ENCODE data around the gene SLC39A8. TPM values are rescaled to one million over a fixed set of nuclear protein-coding genes. Genes with fewer than 3 reads are reported as not detected.
A peak's percentile ranks its signal among the peaks of the same experiment; 100 is the strongest.
"Not testable (repeated sequence)": the region's sequence is repeated elsewhere in the genome, so short reads cannot be mapped to it uniquely, and the experiment has no call there.

The SLC39A8 gene
- total RNA-seq, 3 donors from 2014 or later, result 49.4 to 55.2 (median 55.0) TPM

DNA sequence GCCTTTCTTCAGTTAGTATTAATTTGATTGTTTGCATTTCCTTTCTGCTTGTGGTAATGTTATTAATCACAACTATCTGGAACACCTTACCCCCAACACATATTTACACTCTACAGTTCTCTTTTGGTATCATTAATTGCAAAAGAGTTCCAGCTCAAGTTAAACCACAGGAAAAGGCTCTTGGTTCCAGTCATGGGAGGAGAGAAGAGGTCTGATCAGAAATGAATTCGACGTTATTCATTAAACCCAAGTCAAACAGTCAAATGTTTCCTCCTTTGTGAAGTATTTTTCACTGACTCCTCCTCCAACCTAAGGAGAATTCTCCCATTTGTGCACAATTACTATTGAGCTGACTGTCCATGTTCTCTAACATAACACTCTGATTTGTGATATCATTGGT lies 91.4 kb downstream of the SLC39A8 start:
- Mint-ChIP-seq H3K4me1 (ENCODE audit: low read depth) (no peaks in the 10 kb centered on the region), H3K36me3 (ENCODE audit: insufficient read depth) (no peaks in the 10 kb centered on the region), H3K4me3 (no peak overlapping the region), H3K27me3 (ENCODE audit: low read depth) (no peaks in the 10 kb centered on the region), H3K9me3 (no peaks in the 10 kb centered on the region)
- ATAC-seq (no peak), DNase-seq (no peak)

DNA sequence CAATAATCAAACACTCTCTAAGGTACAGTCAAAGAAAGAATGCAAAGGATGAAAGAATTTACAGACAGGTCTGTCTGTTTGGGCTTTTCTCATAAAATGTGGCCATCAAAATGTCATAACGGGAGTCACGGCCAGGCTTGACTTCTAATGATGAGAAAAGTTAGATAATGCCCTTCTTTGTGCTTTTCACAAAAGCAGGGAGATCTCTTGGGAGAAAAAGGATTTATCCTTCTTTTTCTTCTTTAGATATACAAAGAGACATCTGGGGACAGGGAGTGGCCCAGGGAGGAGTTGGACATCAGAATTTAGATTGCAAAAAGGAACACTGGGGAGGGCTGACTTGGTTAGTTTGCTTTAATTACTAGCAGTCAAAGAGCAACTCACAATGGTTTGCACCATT lies 93.1 kb downstream of the SLC39A8 start:
- Mint-ChIP-seq H3K36me3 (ENCODE audit: insufficient read depth) (no peaks in the 10 kb centered on the region), H3K9me3 (no peaks in the 10 kb centered on the region), H3K4me3 (no peak overlapping the region), H3K27me3 (ENCODE audit: low read depth) (no peaks in the 10 kb centered on the region), H3K4me1 (ENCODE audit: low read depth) (no peaks in the 10 kb centered on the region)
- DNase-seq (no peak), ATAC-seq (no peak)

DNA sequence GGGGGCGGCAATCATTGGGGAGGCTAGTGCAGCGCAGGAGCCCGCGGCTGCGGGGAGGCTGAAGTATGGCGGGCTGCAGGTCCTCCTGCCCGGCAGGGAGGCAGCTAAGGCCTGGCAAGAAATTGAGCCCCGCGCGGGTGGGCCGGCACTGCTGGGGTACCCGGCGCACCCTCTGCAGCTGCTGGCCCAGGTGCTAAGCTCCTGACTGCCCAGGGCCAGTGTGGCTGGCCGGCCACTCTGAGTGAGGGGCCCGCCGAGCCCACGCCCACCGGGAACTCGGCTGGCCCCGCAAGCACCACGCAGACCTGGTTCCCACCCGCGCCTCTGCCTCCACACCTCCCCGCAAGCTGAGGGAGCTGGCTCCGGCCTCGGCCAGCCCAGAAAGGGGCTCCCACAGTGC lies 94.9 kb downstream of the SLC39A8 start:
- Mint-ChIP-seq H3K27me3 (ENCODE audit: low read depth) (peaks cover 2% of the 10 kb centered on the region), H3K9me3 (no peaks in the 10 kb centered on the region), H3K4me1 (ENCODE audit: low read depth) (no peaks in the 10 kb centered on the region), H3K36me3 (ENCODE audit: insufficient read depth) (no peaks in the 10 kb centered on the region), H3K4me3 (no peak overlapping the region)
- ATAC-seq (no peak), DNase-seq (no peak)

DNA sequence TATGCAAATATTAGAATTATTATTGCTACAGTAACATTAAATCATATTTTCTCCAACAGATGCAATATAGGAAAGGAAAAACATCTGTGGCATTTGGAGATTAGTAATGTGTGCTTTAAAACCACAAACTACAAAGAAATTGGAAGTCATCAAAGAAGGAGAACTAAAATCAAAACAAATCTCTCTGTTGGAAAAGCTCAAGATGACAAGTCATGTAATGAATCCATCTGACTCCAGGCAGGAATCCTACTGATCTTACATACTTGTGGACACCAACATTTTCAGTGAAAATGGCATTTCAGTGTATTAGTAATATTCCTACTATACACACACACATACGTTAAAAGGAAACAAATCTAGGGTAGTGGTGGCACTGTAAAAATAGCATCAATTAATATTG lies 98.2 kb downstream of the SLC39A8 start:
- Mint-ChIP-seq H3K9me3 (peaks cover 3% of the 10 kb centered on the region), H3K4me1 (ENCODE audit: low read depth) (no peaks in the 10 kb centered on the region), H3K27me3 (ENCODE audit: low read depth) (peaks cover 2% of the 10 kb centered on the region), H3K4me3 (no peak overlapping the region), H3K36me3 (ENCODE audit: insufficient read depth) (no peaks in the 10 kb centered on the region)
- DNase-seq, result no peak
- no peak for ATAC-seq

DNA sequence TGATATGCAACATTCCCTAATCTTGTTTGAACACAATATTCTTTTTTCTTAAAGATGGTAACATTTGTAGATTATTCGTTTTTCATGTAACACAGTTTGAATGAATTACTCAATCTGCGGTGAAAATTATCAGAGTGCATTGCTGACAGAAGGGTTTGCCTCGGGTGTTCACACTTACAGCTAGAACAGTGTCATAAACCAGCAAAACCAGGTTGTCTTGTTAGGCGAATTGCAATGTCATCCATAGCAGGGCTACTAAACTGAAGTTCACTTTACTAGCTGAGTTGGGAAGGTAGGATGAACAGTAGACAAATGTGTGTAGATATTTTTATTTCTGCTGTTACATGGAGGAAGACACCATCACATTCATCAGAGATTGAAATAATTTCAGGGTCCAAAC lies 98.9 kb downstream of the SLC39A8 start:
- H3K4me1 Mint-ChIP-seq (ENCODE audit: low read depth), result no peaks in the 10 kb centered on the region
- no peaks in the 10 kb centered on the region for H3K36me3 Mint-ChIP-seq (ENCODE audit: insufficient read depth)
- H3K27me3 Mint-ChIP-seq (ENCODE audit: low read depth), result peaks cover 2% of the 10 kb centered on the region
- H3K9me3 Mint-ChIP-seq, result peaks cover 3% of the 10 kb centered on the region
- no peak overlapping the region for H3K4me3 Mint-ChIP-seq
- ATAC-seq, result no peak
- DNase-seq, result no peak

DNA sequence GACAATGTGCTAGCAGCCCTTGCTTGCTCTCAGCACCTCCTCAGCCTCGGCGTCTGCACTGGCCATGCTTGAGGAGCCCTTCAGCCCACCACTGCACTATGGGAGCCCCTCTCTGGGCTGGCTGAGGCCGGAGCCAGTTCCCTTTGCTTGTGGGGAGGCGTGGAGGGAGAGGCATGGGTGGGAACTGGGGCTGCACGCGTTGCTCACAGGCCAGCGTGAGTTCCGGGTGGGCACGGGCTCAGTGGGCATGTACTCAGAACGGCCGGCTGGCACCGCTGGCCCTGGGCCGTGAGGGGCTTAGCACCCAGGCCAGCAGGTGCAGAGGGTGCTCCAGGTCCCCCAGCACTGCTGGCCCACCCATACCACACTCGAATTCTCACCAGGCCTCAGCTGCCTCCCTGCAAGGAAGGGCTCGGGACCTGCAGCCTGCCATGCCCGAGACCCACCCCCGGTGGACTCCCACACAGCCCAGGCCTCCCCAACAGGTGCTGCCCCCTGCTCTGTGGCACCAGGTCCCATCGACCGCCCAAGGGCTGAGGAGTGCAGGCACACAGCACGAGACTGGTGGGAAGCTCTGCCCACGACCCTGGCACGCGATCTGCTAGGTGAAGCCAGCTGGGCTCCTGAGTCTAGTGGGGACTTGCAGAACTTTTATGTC lies 100.3 kb downstream of the SLC39A8 start:
- ATAC-seq, result no peak
- no peak overlapping the region for H3K4me3 Mint-ChIP-seq
- peaks cover 3% of the 10 kb centered on the region for H3K9me3 Mint-ChIP-seq
- H3K4me1 Mint-ChIP-seq (ENCODE audit: low read depth), result no peaks in the 10 kb centered on the region
- peaks cover 2% of the 10 kb centered on the region for H3K27me3 Mint-ChIP-seq (ENCODE audit: low read depth)
- no peak for DNase-seq
- H3K36me3 Mint-ChIP-seq (ENCODE audit: insufficient read depth), result no peaks in the 10 kb centered on the region

DNA sequence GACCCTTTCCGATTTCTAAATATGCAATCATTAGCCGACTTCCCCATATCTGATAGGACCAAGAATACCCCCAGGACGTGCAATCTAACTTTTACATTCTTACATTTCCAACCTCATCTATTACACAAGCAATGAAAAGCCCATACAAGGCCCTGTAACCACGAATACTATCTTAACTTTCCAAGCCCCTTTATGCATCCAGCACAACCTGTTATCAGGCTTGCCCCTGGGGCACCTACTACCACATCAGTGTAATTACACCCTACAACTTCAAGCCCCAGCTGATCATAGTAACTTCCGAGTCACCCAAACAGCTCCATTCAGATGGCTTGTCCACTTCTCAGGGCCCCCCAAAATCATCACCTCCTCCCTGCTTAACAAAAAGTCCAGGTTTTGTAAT lies 102.0 kb downstream of the SLC39A8 start:
- not testable (repeated sequence) for H3K4me1 Mint-ChIP-seq (ENCODE audit: low read depth); H3K36me3 Mint-ChIP-seq (ENCODE audit: insufficient read depth); ATAC-seq; H3K4me3 Mint-ChIP-seq; H3K9me3 Mint-ChIP-seq; H3K27me3 Mint-ChIP-seq (ENCODE audit: low read depth); DNase-seq

DNA sequence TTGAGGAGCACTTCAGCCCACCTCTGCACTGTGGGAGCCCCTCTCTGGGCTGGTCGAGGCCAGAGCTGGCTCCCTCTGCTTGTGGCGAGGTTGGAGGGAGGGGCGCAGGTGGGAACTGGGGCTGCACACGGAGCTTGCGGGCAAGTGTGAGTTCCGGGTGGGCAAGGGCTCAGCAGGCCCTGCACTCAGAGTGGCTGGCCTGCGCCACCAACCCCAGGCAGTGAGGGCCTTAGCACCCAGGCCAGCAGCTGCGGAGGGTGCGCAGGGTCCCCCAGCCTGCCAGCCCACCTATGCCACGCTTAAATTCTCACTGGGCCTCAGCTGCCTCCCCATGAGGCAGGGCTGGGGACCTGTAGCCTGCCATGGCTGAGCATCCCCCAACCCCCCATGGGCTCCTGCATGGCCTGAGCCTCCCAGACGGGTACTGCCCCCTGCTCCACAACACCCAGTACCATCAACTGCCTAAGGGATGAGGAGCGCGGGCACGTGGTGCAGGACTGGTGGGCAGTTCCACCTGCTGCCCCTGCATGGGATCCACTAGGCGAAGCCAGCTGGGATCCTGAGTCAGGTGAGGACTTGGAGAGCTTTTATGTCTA lies 110.9 kb downstream of the SLC39A8 start:
- Mint-ChIP-seq H3K27me3 (ENCODE audit: low read depth) (no peaks in the 10 kb centered on the region), H3K36me3 (ENCODE audit: insufficient read depth) (no peaks in the 10 kb centered on the region), H3K4me1 (ENCODE audit: low read depth) (no peaks in the 10 kb centered on the region), H3K9me3 (peaks cover 3% of the 10 kb centered on the region), H3K4me3 (no peak overlapping the region)
- DNase-seq, result no peak
- ATAC-seq, result no peak

DNA sequence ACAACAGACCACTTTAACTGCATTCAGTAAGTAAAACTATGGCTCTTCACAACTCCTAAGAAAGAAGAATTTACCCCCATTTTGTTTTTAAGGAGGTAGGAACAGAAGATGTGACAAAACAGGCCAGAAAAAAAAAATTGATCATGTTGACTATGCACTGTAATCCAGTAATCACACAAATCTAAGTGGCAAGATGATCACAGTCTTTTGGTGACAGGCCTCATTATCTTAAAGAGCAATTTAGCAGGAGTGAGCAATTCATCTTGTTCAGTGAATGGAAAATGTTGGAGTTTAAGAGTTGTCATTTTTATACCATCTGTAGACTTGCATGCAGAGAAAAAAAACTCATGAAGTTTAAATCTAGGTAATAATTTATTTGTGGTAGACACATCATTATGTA lies 115.1 kb downstream of the SLC39A8 start:
- no peaks in the 10 kb centered on the region for H3K36me3 Mint-ChIP-seq (ENCODE audit: insufficient read depth)
- ATAC-seq, result no peak
- H3K27me3 Mint-ChIP-seq (ENCODE audit: low read depth), result peaks cover 1% of the 10 kb centered on the region
- H3K9me3 Mint-ChIP-seq, result peaks cover under 1% of the 10 kb centered on the region
- H3K4me3 Mint-ChIP-seq, result no peak overlapping the region
- no peak for DNase-seq
- H3K4me1 Mint-ChIP-seq (ENCODE audit: low read depth), result no peaks in the 10 kb centered on the region

DNA sequence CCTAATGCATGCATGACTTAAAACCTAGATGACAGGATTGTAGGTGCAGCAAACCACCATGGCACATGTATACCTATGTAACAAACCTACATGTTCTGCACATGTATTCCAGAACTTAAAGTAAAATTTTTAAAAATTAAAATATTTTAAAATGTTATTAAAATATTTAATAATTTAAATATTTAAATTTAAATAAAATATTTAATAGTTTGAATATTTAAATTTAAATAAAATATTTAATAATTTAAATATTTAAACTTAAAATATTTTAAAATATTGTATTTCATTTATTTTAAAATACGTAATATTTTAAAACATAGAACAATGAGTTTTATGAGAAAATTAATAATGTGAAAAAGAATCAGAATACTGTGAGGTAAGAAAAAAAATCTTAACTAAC lies 117.9 kb downstream of the SLC39A8 start:
- Mint-ChIP-seq H3K9me3 (no peaks in the 10 kb centered on the region), H3K4me1 (ENCODE audit: low read depth) (no peaks in the 10 kb centered on the region), H3K27me3 (ENCODE audit: low read depth) (peaks cover 1% of the 10 kb centered on the region), H3K4me3 (no peak overlapping the region), H3K36me3 (ENCODE audit: insufficient read depth) (no peaks in the 10 kb centered on the region)
- DNase-seq (no peak), ATAC-seq (no peak)

DNA sequence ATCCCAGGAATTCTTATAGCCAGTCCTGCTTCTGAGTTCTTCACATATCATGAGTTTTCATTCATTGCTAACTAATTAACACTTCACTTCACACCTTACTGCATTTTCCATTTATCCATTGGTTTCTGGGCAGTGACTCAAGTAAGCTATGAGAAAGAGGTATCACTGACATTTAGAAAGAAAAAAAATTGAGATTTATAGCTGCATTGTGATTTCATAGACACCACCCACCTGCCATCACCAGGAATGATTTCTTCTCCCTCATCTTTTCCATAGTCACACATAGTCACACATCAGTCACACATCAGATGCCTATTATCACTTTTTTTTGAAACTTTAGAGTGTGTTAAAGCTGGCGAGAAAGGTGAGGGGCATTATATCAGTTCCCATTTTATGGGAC lies 121.8 kb downstream of the SLC39A8 start:
- peaks cover 2% of the 10 kb centered on the region for H3K27me3 Mint-ChIP-seq (ENCODE audit: low read depth)
- DNase-seq, result no peak
- no peaks in the 10 kb centered on the region for H3K9me3 Mint-ChIP-seq
- ATAC-seq, result peak in 1 of 2 donors; percentile 18
- H3K4me1 Mint-ChIP-seq (ENCODE audit: low read depth), result no peaks in the 10 kb centered on the region
- no peaks in the 10 kb centered on the region for H3K36me3 Mint-ChIP-seq (ENCODE audit: insufficient read depth)
- no peak overlapping the region for H3K4me3 Mint-ChIP-seq

DNA sequence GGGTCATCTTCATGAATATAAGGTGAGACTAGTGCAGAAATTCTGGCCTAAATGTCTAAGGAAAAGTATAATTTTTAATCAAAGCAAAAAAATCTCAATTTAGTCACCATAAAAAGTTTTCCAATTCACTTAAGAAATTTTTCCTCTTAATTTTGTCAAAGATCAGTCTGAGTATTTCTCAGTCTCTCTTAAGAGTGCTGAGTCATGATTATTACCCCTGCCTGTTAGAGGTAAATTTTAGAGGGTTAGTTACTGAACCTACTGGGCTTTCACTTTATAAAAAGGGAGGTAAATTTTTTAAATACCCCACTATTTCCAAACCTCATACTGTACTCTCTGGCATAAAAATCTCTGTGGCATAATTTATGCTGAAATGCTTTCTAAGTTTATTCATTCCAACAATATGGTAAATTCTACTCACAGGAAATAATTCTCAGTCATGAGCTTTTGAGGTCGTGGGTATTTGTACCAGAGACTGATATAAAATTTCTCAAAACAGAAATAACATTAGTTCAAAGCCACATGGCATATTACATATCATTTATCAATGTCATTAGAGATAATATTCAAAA lies 122.4 kb downstream of the SLC39A8 start:
- Mint-ChIP-seq H3K27me3 (ENCODE audit: low read depth) (peaks cover 2% of the 10 kb centered on the region), H3K36me3 (ENCODE audit: insufficient read depth) (no peaks in the 10 kb centered on the region), H3K9me3 (no peaks in the 10 kb centered on the region), H3K4me1 (ENCODE audit: low read depth) (no peaks in the 10 kb centered on the region), H3K4me3 (no peak overlapping the region)
- no peak for ATAC-seq
- DNase-seq, result no peak

DNA sequence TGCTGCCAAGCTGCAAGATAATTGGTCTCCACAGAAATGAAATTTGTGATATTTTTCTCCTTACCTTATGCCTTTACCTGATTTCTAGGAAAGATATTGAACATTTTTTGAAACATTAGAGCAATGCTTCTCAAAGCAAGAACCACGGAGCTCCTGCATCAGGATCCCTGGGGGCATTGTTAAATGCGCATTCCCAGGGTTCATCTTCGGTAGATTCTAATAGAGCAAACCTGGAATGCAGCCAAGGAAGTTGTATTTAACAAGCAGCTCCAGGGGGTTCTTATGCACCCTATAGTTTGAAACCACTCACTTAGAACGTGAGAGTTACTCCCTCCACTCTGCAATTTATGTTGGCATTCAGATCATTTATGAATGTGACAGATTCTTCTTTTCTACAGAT lies 126.2 kb downstream of the SLC39A8 start:
- DNase-seq (no peak), ATAC-seq (no peak)
- Mint-ChIP-seq H3K27me3 (ENCODE audit: low read depth) (peaks cover 13% of the 10 kb centered on the region), H3K4me3 (no peak overlapping the region), H3K4me1 (ENCODE audit: low read depth) (no peaks in the 10 kb centered on the region), H3K36me3 (ENCODE audit: insufficient read depth) (no peaks in the 10 kb centered on the region), H3K9me3 (no peaks in the 10 kb centered on the region)

DNA sequence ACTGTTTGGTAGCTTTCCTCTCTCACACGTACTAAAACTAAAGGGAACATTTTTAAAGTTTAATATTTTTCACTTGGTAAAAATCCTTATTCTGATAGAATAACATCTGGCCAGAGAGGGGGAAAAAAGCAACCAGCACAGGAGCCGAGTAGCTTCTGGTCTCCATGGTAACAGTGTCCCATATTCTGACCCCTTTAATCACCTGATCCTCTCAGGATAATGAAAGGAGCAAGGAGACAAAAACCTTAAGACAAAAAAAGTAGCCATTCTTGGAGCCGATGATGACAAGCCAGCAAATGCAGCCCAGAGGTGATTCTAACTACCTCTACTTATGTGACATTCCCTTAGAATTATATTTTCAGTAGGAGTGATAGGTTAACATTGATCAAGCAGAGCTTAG lies 126.6 kb downstream of the SLC39A8 start:
- Mint-ChIP-seq H3K36me3 (ENCODE audit: insufficient read depth) (no peaks in the 10 kb centered on the region), H3K27me3 (ENCODE audit: low read depth) (peaks cover 15% of the 10 kb centered on the region), H3K4me1 (ENCODE audit: low read depth) (no peaks in the 10 kb centered on the region), H3K9me3 (no peaks in the 10 kb centered on the region), H3K4me3 (no peak overlapping the region)
- DNase-seq, result no peak
- no peak for ATAC-seq

DNA sequence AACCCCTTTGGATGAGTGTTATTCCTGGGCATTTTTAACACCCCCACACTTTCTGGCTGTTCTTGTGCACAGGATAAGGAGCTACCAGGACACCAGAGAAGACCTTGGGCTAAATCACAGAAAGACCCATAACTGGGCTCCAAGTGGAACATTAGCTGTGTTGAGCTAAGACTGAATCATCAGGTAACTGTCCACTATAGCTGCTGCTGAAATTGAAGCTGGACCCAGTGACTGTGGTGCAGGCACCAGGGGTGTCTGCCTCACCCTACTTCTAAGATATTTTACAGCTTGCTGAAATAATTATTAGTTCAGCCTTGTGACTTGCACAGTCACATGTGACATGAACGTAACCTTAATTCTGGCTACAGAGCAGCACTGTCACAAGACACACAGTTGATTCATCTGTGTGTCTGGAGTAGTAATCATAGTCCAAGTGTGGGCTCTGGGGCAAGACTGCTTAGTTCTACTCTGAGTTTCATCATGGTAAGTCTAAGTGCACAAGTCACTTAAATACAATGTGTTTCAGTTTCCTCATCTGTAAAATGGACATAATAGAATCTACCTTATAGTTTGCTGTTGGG lies 127.4 kb downstream of the SLC39A8 start:
- no peak for DNase-seq
- Mint-ChIP-seq H3K9me3 (no peaks in the 10 kb centered on the region), H3K4me3 (no peak overlapping the region), H3K36me3 (ENCODE audit: insufficient read depth) (no peaks in the 10 kb centered on the region), H3K4me1 (ENCODE audit: low read depth) (no peaks in the 10 kb centered on the region), H3K27me3 (ENCODE audit: low read depth) (peaks cover 15% of the 10 kb centered on the region)
- no peak for ATAC-seq
